ENCODE results near the gene CARD10.

CARD10 gene, protein sequence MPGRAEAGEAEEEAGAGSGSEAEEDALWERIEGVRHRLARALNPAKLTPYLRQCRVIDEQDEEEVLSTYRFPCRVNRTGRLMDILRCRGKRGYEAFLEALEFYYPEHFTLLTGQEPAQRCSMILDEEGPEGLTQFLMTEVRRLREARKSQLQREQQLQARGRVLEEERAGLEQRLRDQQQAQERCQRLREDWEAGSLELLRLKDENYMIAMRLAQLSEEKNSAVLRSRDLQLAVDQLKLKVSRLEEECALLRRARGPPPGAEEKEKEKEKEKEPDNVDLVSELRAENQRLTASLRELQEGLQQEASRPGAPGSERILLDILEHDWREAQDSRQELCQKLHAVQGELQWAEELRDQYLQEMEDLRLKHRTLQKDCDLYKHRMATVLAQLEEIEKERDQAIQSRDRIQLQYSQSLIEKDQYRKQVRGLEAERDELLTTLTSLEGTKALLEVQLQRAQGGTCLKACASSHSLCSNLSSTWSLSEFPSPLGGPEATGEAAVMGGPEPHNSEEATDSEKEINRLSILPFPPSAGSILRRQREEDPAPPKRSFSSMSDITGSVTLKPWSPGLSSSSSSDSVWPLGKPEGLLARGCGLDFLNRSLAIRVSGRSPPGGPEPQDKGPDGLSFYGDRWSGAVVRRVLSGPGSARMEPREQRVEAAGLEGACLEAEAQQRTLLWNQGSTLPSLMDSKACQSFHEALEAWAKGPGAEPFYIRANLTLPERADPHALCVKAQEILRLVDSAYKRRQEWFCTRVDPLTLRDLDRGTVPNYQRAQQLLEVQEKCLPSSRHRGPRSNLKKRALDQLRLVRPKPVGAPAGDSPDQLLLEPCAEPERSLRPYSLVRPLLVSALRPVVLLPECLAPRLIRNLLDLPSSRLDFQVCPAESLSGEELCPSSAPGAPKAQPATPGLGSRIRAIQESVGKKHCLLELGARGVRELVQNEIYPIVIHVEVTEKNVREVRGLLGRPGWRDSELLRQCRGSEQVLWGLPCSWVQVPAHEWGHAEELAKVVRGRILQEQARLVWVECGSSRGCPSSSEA

DNA sequence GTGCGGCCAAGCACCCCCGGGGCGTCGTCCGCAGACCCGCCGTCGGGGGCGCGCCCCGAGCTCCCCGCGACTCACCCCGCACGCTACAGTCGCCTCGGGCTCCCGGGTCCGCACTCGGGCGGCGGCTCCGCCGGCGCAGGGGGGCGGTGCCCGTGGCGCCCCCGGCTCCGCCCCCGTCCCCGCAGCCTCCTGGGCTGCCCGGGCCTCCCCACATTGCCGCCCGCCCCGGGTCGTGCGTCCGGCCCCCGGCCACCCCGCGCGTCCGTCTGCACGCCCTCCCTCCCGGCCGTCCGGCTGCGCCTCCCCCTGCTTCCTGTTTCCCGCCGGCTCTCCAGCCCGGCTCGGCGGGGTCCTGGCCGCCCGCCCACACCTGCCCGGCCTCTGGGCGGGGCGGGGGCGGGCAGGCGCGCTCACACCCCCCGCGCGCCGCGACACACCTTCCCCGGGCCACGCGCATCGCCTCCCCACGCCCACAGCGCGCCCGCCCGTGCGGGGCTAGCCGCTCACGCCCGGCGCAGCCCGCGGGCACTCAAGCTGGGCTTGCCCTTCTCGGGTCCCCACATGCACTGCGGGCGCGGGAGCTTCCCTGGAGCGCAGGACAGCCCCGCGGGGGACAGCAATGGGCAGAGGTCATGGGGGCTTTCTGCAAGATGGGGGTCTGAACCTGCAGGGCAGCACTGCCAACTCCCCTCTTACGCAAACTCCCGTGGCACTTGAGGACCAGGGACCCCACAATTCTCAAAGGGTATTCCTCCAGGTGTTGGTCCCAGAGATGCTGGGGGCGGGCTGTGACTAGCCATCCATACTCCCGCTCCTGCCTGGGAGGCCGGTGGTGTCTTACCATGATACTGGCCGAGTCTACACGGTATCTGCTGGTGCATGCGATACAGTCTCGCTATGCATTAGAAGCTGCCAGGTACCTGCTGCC, at the start of gene CARD10:
TSS of gene CARD10 (minus strand) at position 148 of the 928 bp plus-strand sequence. CDS start 215 bp downstream, outside the sequence.
- no peak for DNase-seq

DNA sequence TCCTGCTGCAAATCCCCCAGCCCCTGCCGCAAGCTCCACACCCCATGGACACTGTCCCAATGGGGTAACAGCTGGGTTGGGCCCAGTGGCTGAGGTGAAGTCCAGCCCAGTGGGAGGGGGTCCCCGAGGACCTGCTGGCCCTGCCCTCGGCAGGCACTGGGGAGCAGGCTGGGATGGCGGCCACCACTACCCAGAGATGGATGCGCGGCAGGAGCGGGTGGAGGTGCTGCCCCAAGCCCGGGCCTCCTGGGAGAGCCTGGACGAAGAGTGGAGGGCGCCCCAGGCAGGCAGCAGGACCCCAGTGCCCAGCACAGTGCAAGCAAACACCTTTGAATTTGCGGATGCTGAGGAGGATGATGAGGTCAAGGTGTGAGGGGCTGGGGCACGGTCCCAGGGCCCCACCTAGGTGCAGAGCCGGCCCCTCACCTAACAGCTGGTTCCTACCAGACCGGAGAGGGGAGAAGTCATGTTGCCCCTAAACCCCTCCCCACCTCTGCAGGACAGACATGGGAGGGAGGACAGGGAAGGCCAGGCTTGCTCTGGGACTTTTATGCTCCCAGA, 49.3 kb upstream of the CARD10 start:
- DNase-seq = no peak

DNA sequence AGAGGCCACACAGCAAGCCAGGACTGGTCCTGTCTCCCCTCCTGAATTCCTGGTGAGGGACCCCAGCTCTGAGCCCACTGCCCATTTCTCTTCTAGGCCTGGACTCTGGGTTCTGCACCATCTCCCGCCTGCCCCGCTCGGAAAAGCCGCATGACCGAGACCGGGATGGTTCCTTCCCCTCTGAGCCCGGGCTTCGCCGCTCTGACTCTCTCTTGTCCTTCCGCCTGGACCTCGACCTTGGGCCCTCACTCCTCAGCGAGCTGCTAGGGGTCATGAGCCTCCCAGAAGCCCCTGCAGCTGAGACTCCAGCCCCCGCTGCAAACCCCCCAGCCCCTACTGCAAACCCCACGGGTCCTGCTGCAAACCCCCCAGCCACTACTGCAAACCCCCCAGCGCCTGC, 48.8 kb upstream of the CARD10 start:
- DNase-seq = no peak

DNA sequence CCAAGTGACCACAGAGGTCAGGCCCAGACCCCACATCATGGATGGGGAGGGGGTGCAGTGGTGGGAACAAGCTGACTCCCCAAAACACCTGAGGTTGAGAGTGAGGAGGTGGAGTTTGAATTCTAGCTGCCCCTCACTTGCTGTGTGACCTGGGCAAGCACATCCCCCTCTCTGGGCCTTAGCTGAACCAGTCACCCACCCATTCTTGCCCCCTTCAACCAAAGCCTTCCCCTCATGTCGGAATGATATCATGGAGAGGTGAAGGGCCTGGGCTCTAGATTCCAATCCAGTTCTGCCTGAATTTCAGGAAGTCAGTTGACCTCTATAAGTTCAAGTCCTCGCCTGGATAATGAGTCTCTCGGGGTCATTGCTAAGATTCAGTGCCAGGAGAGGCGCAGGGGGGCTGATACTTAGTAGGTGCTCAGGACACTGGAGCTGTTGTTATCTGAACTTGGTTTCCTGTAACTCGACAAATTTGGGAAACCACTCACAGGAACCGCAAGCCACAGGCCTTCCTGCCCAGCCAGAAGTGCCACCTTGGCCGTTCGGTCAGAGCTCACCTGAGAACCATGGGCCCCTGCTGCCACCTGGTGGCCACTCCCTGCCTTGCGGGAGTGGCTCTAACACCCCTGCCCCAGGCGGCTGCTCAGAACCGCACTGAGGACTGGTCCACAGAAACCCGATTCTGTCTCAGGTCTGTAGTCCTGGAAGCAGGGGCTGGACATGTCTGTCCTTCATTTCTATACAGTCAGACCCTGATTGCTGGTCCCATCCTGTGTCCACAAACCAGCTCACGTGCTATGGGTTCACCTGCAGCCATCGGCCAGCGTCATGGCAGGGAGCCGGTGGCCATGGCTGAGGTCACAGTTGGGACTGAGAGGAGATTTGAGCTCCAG, 47.9 kb upstream of the CARD10 start:
- peak; percentile 17 to 50 for DNase-seq

DNA sequence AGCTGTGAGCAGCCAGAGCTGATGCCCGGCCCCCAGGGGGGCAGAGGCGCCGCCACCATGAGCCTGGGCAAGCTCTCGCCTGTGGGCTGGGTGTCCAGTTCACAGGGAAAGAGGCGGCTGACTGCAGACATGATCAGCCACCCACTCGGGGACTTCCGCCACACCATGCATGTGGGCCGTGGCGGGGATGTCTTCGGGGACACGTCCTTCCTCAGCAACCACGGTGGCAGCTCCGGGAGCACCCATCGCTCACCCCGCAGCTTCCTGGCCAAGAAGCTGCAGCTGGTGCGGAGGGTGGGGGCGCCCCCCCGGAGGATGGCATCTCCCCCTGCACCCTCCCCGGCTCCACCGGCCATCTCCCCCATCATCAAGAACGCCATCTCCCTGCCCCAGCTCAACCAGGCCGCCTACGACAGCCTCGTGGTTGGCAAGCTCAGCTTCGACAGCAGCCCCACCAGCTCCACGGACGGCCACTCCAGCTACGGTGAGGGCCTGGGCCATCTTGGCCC, 47.2 kb upstream of the CARD10 start:
- DNase-seq = no peak

DNA sequence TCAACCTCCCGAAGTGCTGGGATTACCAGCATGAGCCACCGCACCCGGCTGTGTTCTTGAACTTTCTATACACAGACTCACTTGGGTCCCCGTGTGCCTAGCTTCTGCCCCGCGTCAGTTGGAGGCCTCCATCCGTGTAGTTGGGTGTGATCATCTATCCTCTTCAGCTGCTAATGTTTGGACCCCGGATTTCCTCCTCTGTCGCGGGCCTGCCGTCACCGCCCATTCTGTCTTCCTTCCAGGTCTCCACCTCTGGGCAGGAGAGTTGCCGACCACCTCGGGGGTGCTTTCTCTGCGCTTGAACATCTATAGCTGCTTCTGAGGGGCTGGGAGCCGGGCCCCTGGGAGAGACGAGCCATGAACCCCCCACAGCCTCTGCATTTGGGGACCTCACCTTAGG, 46.6 kb upstream of the CARD10 start:
- DNase-seq = no peak

DNA sequence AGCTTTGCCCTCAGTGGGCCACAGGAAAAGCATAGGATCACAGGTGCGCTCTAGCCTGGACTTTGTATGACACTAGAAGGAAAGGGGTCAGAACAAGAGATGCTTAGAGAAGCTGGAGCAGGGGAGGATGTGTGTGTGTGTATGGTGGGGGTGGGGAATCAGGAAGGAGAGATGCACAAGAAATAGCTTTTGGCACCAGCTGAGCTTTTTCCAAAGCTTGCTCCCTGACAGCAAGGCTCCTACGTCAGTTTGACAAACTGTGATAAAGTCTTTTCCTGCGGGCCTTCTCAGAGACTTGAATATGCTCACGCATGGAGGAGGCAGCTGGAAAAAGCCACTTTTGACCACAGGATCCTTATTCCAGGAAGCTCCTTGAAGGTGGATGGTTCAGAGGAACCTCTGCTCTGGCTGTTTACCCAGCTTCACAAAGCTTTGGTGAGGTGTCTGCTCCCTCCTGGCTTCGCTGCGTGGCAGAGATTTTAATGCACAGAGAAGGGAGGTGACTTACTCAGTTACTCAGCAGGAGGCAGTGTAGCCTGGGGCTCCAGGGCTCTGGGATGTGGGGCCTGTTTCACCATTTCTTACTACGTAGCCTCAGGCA, 45.0 kb upstream of the CARD10 start:
- DNase-seq = no peak

DNA sequence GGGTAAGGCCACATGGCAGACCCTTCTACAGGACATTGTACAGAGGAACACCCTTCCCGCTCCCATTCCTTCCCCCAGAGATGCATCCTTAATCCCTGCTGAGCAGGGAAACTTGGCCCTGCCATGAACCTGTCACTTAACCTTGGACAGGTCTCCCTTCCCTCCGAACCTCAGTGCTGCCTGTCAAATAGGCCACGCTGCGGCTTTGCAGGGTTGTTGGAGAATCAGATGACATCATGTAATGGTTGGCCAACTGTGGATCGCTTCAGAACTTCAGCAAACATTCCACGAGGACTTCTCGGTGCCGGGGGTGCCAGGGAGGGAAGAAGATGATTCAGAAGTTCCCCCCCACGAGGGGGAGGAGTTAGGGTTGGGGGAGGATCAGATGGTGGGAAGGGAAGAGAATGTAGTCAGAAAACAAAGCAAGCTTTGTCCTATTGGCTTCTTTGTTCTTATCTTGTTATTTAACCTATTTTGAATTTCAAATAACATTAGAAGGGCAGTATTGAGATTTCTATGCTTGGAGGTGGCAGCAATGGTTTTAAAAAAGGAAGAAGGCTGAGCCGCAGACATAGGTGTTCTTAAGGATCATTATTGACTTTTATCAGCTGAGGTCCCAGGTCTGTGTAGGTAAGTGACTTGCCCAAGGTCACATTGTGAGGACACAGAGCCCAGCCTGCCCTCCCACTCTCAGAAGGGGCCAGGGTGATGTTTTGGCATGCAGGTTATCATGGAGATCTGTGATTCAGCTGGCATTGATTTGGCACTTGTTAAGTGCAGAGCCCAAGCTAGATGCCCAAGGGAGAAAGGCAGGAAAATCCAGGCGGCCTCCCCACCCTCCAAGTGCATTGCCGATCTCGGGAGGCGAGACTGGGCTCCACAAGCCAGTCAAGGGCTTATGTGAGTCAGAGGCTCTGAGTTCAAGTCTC, 44.2 kb upstream of the CARD10 start:
- DNase-seq = no peak

DNA sequence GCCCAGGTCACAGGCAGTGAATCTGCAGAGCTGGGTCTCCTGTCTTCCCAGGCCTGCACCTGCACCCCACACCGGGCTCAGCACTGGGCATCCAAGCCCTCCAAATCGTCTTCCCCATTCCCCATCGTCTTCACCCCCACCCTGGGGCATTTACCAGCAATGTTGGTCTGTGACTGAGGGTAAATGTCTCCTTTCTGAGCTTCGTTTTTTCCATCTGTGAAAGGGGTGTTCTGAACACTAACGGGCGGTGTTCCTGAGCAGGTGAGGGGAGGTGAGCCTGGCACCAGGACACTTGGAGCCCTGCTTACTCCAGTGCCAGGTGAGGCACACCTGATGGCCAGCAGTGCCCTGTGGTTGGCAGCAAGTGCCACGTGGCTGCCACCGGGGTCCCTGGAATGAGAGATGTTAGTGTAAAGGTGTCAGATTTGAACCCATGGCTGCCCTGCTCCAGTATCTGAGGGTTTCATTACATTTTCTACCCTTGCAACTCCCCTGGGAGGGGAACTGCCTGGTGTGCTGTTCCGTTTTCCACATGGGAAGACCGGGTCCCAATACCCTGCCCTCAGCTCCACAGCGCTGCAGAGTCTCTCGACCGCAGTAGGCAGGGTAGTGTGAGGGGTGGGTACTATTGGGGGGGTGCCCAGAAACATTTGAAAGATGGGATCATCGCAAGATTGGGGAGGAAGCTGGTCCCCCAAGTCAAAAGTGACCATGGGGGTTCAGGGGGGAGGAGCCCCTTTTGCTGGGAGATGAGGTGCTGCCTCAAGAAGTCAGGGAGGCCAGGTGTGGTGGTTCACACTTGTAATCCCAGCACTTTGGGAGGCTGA, 43.0 kb upstream of the CARD10 start:
- DNase-seq = no peak

DNA sequence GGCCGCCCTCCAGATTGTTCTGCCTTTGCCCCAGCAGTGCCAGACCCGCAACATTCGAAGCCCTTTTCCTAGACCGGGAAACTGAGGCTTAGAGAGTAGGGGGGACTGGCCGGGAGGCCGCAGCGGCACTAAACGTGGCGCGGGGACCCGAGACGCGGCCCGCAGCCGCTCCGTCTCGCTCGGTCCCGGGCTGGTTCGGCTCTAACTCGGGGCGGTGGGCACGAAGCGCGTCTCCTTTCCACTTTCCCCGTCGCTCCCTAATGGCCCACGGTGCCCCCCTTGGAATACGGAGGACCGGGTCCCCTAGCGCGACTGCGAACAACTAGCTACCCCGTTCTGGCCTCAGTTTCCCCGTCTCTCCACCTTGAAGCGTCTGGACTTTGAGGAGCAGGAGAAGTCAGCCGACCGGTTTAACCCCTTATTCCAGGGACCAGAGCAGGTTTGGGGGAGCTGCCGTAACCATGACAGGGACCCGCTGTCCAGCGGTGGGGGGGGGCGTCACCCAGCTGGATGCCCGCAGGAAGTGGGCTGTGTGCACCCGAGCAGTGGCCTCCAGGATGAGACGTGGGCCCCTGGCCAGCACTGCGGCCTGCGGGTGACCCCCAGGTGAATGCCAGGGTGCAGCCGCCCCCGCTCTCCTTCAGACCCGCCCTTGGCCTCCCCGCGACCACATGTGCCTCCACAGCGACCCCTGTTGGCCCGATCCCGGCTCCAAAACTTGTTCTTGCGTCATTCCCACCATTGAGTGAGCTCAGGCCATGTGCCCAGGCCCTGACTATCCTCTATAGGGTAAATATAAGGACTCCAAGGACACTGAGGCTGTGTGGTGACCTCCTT, 42.2 kb upstream of the CARD10 start:
- DNase-seq = peak; percentile 49 to 55

DNA sequence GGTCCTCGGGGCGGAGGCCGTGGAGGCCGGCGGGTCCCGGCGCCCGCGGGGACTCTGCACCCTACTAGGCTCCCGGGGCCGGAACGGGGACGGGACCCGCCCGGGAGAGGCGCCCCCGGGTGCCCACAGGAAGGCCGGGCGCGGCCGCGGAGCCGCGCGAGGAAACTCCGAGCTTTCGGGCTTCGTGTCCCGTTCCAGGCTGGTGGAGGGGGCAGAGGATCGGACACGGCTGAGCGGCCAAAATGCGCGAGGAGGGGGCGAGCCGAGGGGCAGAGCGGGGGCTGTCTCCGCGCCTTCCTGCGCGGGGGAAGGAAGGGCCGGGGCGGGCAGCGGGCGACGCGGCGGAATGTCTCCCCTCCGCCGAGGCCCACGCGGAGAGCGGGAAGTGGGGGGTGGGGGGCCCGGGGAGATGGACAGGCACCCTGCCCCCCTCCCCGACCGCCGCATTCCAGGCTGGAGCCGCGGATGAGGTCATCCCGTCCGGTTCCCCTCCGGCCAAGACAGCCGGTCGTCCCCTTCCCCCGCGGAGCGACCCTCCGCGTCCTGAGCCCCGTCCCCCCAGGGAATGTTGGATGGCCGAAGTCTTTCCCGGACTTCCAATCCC, 41.5 kb upstream of the CARD10 start:
- DNase-seq = no peak

DNA sequence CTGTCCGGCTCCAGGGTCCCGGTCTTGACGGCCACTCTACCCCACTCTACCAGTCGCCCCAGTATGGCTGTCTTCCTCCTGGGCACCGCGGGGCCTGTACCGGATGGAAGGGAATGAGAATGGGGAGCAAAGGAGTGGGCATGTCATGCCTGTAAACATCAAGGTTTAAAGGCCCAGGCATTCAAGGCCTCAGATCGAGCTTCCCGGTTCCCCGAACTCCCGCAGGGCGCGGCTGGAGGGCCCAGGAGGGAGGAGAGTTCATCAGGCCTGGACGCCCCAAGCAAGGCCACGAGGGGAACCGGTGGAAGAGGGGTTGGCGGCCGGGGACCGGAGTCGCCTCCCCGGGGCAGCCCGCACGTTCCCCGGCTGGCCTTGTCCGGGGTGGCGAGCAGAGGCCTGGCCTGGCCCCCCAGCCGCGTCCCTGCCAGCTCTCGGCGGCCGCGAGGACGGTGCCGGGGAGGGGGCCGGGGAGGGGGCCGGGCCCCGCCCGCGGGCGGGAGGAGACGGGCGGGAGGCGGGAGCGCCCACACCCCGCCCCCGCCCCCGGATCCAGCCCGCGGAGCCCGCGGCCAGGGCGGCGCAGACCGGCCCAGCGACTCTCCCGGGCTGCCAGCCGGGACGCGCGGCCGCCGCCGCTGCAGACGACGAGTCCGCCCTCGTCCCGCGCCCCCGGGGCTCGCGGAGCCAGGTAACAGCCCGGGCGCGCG, 40.8 kb upstream of the CARD10 start, which contains the start of gene CDC42EP1:
TSS of gene CDC42EP1 (plus strand) at position 580 of the 707 bp plus-strand sequence. CDS start 5,870 bp downstream, outside the sequence.
- DNase-seq = no peak

DNA sequence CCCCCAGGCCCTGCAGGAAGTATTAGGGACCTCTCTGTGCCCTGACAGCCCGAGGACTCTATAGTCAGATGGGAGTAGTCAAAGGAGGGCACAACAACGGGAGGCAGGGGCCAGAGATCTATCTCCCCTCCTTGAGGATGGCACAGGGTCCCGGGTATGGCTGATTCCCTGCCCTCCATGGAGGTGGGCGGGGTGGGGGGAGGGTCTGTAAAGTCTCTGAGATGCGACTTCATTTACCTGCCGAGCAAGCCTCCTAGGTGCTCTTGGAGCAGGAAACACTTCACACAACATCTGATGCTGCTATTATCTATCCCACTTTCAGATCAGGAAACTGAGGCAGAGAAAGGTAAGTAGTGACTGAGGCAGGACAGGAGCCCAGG, 40.3 kb upstream of the CARD10 start:
- DNase-seq = no peak

DNA sequence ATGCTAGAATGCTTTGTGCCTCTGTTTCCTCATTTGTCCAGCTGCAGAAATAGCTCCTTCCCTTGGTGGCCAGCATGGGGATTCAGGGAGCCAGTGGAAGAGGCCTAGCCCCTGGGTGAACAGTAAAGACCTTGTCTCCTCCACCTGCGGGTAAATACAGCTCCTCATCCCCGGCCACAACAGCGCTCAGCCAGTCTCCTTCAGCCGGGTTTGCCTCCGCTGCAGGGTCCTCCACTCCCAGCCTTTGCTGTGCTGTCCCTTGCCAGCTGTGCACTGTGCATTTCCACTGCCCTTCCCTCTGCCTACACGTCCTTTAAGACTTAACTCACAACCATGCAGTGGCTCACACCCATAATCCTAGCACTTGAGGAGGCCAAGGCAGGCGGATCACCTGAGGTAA, 39.6 kb upstream of the CARD10 start:
- DNase-seq = no peak

DNA sequence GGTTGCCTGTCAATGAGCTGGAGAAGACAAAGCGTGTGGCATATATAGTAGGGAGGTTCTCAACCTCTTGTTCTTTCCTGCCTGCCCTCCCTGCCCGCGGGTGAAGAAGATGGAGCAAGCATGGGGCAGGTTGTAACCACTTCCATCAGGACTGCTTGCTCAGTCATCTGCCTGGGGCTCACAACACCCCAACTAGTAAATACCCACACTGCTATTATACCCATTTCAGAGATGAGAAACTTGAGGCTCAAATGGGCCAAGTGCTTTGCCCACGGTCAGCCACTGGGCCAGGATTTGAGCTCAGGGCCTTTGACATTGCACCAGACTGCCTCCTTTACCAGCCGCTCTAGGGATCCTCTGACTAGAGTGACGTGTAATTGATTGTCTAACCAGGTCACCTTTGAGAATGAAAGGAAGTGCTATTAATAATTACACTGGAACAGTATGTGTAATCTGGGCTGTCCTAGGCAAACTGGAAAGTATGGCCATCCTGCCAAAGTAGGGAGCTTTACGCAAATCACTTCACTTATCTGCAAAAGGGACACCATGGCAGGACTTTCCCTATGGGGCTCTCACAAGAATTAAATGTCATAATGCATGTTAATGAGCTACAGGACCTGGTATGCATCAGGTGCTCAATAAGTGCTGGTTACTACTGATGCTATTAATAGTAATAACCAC, 38.2 kb upstream of the CARD10 start:
- no peak for DNase-seq

DNA sequence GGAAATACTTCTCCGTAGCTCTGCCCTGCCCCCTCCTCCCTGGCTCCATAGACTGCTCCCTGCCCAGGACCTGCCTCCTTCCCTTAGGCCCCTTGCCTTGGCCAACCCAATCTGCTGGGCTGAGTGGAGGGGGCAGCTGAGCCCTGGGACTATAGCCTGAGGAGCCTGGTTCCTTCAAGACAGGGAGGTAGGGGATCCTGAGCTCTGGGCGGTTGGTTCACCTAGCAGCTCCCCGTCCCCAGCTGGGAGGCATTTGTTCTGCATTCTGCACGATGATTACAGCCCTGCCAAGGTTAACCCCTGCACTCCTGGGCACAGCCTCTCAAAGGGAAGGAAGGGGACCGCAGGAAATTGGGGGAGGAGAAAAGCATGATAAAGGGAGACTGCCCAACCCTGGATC, 37.5 kb upstream of the CARD10 start:
- no peak for DNase-seq
